HepG2 (cell line): ENCODE data around the gene NHSL1. TPM values are rescaled to one million over a fixed set of nuclear protein-coding genes. Genes with fewer than 3 reads are reported as not detected.

ENCODE experiments used
- BCL6 ChIP-seq: IDR thresholded peaks from 2 replicates; pipeline ENCODE4 v1.6.1; 2016; ENCODE audit warnings: missing genetic modification reagents, missing compliant biosample characterization
- DMTF1 ChIP-seq: sonication (generic); formaldehyde crosslinking; IDR thresholded peaks from 2 replicates; pipeline ENCODE4 v1.4.0; 2020; ENCODE audit warnings: mild to moderate bottlenecking, missing genetic modification reagents
- DNMT1 ChIP-seq: sonication (generic); formaldehyde crosslinking; IDR thresholded peaks from 2 replicates; pipeline ENCODE4 v1.5.1; 2020; ENCODE audit warnings: mild to moderate bottlenecking, missing genetic modification reagents
- GTF3A ChIP-seq: sonication (generic); formaldehyde crosslinking; conservative IDR thresholded peaks from 2 replicates; pipeline ENCODE4 v1.4.0; 2020; ENCODE audit warnings: mild to moderate bottlenecking, missing genetic modification reagents
- HNRNPL ChIP-seq: fragments of 200-400 bp; formaldehyde crosslinking; IDR thresholded peaks from 2 replicates; pipeline ENCODE4 v1.6.1; 2017; ENCODE audit warnings: mild to moderate bottlenecking, low read depth, low read length
- PITX1 ChIP-seq: sonication (generic); formaldehyde crosslinking; IDR thresholded peaks from 2 replicates; pipeline ENCODE4 v1.5.1; 2020; ENCODE audit warnings: mild to moderate bottlenecking, missing genetic modification reagents
- PRMT3 ChIP-seq: sonication (generic); formaldehyde crosslinking; IDR thresholded peaks from 2 replicates; pipeline ENCODE4 v1.8.1; 2022; ENCODE audit warnings: low read depth, mild to moderate bottlenecking, moderate library complexity, missing genetic modification reagents, borderline replicate concordance
- RARA ChIP-seq: IDR thresholded peaks from 2 replicates; pipeline ENCODE4 v1.6.1; 2016; ENCODE audit warnings: missing genetic modification reagents, missing compliant biosample characterization
- RBAK ChIP-seq: sonication (generic); formaldehyde crosslinking; IDR thresholded peaks from 2 replicates; pipeline ENCODE4 v1.5.1; 2020; ENCODE audit warnings: mild to moderate bottlenecking, missing genetic modification reagents
- SETDB1 ChIP-seq: sonication (generic); formaldehyde crosslinking; IDR thresholded peaks from 2 replicates; pipeline ENCODE4 v1.5.1; 2020; ENCODE audit warnings: missing genetic modification reagents, mild to moderate bottlenecking, borderline replicate concordance
- SIX4 ChIP-seq: sonication (generic); formaldehyde crosslinking; IDR thresholded peaks from 2 replicates; pipeline ENCODE4 v1.4.0; 2020; ENCODE audit warnings: missing genetic modification reagents
- TEAD3 ChIP-seq: optimal IDR thresholded peaks from 2 replicates; pipeline ENCODE3; 2016; ENCODE audit warnings: borderline replicate concordance
- ZBED4 ChIP-seq: sonication (generic); formaldehyde crosslinking; IDR thresholded peaks from 2 replicates; pipeline ENCODE4 v1.4.0; 2020; ENCODE audit warnings: missing genetic modification reagents, borderline replicate concordance
- ZFP90 ChIP-seq: sonication (generic); formaldehyde crosslinking; IDR thresholded peaks from 2 replicates; pipeline ENCODE4 v1.8.0; 2022; ENCODE audit warnings: missing genetic modification reagents, mild to moderate bottlenecking, inconsistent platforms, borderline replicate concordance
- ZNF10 ChIP-seq: sonication (generic); formaldehyde crosslinking; IDR thresholded peaks from 2 replicates; pipeline ENCODE4 v1.4.0; 2020; ENCODE audit warnings: mild to moderate bottlenecking, low read depth, missing genetic modification reagents, borderline replicate concordance
- ZNF136 ChIP-seq: sonication (generic); formaldehyde crosslinking; IDR thresholded peaks from 2 replicates; pipeline ENCODE4 v1.8.1; 2022; ENCODE audit warnings: low read depth, mild to moderate bottlenecking, moderate library complexity, missing genetic modification reagents
- ZNF160 ChIP-seq: sonication (generic); formaldehyde crosslinking; IDR thresholded peaks from 2 replicates; pipeline ENCODE4 v1.8.0; 2022; ENCODE audit warnings: mild to moderate bottlenecking, inconsistent platforms, missing genetic modification reagents
- ZNF24 ChIP-seq: fragments of 450-650 bp; IDR thresholded peaks from 2 replicates; pipeline ENCODE4 v1.6.1; 2017; ENCODE audit warnings: antibody characterized with exemption, mild to moderate bottlenecking
- ZNF326 ChIP-seq: sonication (generic); formaldehyde crosslinking; IDR thresholded peaks from 2 replicates; pipeline ENCODE4 v1.4.0; 2020; ENCODE audit warnings: missing genetic modification reagents, borderline replicate concordance
- ZNF414 ChIP-seq: sonication (generic); formaldehyde crosslinking; IDR thresholded peaks from 2 replicates; pipeline ENCODE4 v1.5.0; 2020; ENCODE audit warnings: missing genetic modification reagents
- ZNF572 ChIP-seq: sonication (generic); formaldehyde crosslinking; IDR thresholded peaks from 2 replicates; pipeline ENCODE4 v1.5.1; 2020; ENCODE audit warnings: mild to moderate bottlenecking, missing genetic modification reagents
- ZNF639 ChIP-seq: conservative IDR thresholded peaks from 2 replicates; pipeline ENCODE4 v1.6.1; 2018; ENCODE audit warnings: missing genetic modification reagents
- ZNF839 ChIP-seq: sonication (generic); formaldehyde crosslinking; IDR thresholded peaks from 2 replicates; pipeline ENCODE4 v1.4.0; 2020; ENCODE audit warnings: missing genetic modification reagents, mild to moderate bottlenecking, borderline replicate concordance
- polyA plus RNA-seq, 8 experiments: library from polyadenylated mRNA; depleted of rRNA in 3 of 8; stranded (reverse) in 7 of 8; unstranded in 1 of 8; fragments of >200 nt; fragmentation: Illumina TruSeq in 4 of 8; extraction: Trizol in 4 of 8; gene quantifications; 2 replicates each; pipeline versions ENCODE4 v1.2.1 to v1.2.3, GENCODE V29; 2011 to 2016; ENCODE audit warnings: low read depth in 4 of 8, missing spikeins in 1 of 8, mixed read lengths in 1 of 8; ENCODE audit not compliant: insufficient read depth in 1 of 8
- total RNA-seq, 5 experiments: library from RNA; depleted of rRNA; stranded (reverse); fragments of >200 nt; fragmentation: Illumina TruSeq; extraction: Trizol; gene quantifications; 2 replicates each; pipeline ENCODE4 v1.2.3, GENCODE V29; 2016; ENCODE audit warnings: low read depth in 1 of 5

Gene NHSL1
- total and polyA plus RNA-seq, 2 of the 13 experiments (the other 11 are each of a cell fraction or from before 2014, with no cell fraction given): 24.9 to 53.6 TPM

GRCh38 chr6:138507977-138508675 lies 8.8 kb upstream of the NHSL1 start (continued):
- TF ChIP-seq ZBED4 (CRISPR knock-in tag) (peak; percentile 28), DMTF1 (no peak), SIX4 (CRISPR knock-in tag) (no peak), HNRNPL (no peak), RBAK (CRISPR knock-in tag) (no peak), ZNF572 (CRISPR knock-in tag) (no peak), ZFP90 (CRISPR knock-in tag) (no peak), TEAD3 (peak; percentile 74), ZNF839 (no peak), GTF3A (CRISPR knock-in tag) (no peak), DNMT1 (CRISPR knock-in tag) (no peak), ZNF136 (CRISPR knock-in tag) (no peak), ZNF24 (no peak), SETDB1 (no peak), ZNF639 (CRISPR knock-in tag) (no peak), ZNF160 (CRISPR knock-in tag) (no peak), ZNF10 (CRISPR knock-in tag) (no peak), PRMT3 (CRISPR knock-in tag) (no peak), BCL6 (CRISPR knock-in tag) (no peak), ZNF326 (no peak), ZNF414 (CRISPR knock-in tag) (no peak), PITX1 (CRISPR knock-in tag) (no peak; the same call in 1 of the 2 replicates), RARA (CRISPR knock-in tag) (peak; percentile 10; the same call in 1 of the 2 replicates)
